Left cardiac atrium (tissue), 4 donors: ENCODE data around the gene KCNQ5. TPM values are rescaled to one million over a fixed set of nuclear protein-coding genes. Genes with fewer than 3 reads are reported as not detected.
A peak's percentile ranks its signal among the peaks of the same experiment; 100 is the strongest.

Experiments
- ATAC-seq, 2 donors: fragments of 200-7000 bp; cut with Tn5 transposase; one replicate each; pipeline ENCODE4 v1.9.1; 2020; ENCODE audit warnings: mild to moderate bottlenecking in 2 of 2, moderate library complexity in 2 of 2
- DNase-seq: peaks from one replicate; pipeline ENCODE4 v3.0.0-alpha.2; 2020
- intact Hi-C, 2 donors: fragments of 100-400 bp; cut with DNase I; formaldehyde crosslinking; loops; one replicate each; pipeline versions ENCODE4 v1.14.1 to v1.15.1; 2022 to 2023
- total RNA-seq, 2 donors: library from RNA; stranded (reverse); fragmentation: NEBNext Ultra II Directional; extraction: Animal tissue kit (Norgen Biotek cat#: 25700); gene quantifications; one replicate each; pipeline ENCODE4 v1.2.1, GENCODE V29; 2021
- donor health status: DM: no; HTN: yes; CAD: no.
- donor health status: DM: no; HTN: yes; CAD: no; lungs with severe emphysema.
- donor health status: DM: yes; HTN: yes; CAD: no.
- donor health status: Dilated cardiomyopathy.

Gene KCNQ5
- total RNA-seq, 2 donors from 2014 or later, result 0.16 to 0.44 TPM

GRCh38 chr6:73047801-73048200 is 425.9 kb downstream of the KCNQ5 start:
- intact Hi-C loops, result no loop called here
- ATAC-seq (no peak), DNase-seq (no peak)

GRCh38 chr6:73049971-73050594 is 428.2 kb downstream of the KCNQ5 start:
- no peak for DNase-seq
- no peak for ATAC-seq
- intact Hi-C loops, result no loop called here

- no peak for ATAC-seq
- no peak for DNase-seq
- intact Hi-C loops, result no loop called here
Observed at GRCh38 chr6:73050706-73051105, 428.8 kb downstream of the KCNQ5 start.

- intact Hi-C loops, result no loop called here
- no peak for DNase-seq
- no peak for ATAC-seq
Observed at GRCh38 chr6:73051147-73051546, 429.3 kb downstream of the KCNQ5 start.

GRCh38 chr6:73054958-73055357 is 433.1 kb downstream of the KCNQ5 start:
- ATAC-seq, result no peak
- intact Hi-C loops, result no loop called here
- DNase-seq, result no peak

- no peak for ATAC-seq
Observed at GRCh38 chr6:73058736-73059135, 436.9 kb downstream of the KCNQ5 start.

GRCh38 chr6:73062130-73062529 is 440.3 kb downstream of the KCNQ5 start:
- intact Hi-C loops, result no loop called here
- ATAC-seq (no peak), DNase-seq (no peak)

More at GRCh38 chr6:73058736-73059135, 436.9 kb downstream of the KCNQ5 start:
- intact Hi-C loops, result no loop called here
- DNase-seq, result no peak

- ATAC-seq (no peak), DNase-seq (no peak)
- intact Hi-C loops, result no loop called here
Observed at GRCh38 chr6:73062837-73063236, 441.0 kb downstream of the KCNQ5 start.

GRCh38 chr6:73064266-73064665 is 442.4 kb downstream of the KCNQ5 start:
- no peak for DNase-seq
- intact Hi-C loops, result no loop called here
- no peak for ATAC-seq

GRCh38 chr6:73073238-73073637 is 451.4 kb downstream of the KCNQ5 start:
- no peak for ATAC-seq
- intact Hi-C loops, result no loop called here

GRCh38 chr6:73074175-73074574 is 452.3 kb downstream of the KCNQ5 start:
- intact Hi-C loops, result no loop called here
- ATAC-seq (no peak), DNase-seq (no peak)

More at GRCh38 chr6:73073238-73073637, 451.4 kb downstream of the KCNQ5 start:
- no peak for DNase-seq

- DNase-seq, result no peak
- no peak for ATAC-seq
- intact Hi-C loops, result no loop called here
Observed at GRCh38 chr6:73076211-73076954, 454.5 kb downstream of the KCNQ5 start.

GRCh38 chr6:73078333-73078862 is 456.5 kb downstream of the KCNQ5 start:
- DNase-seq (no peak), ATAC-seq (no peak)
- intact Hi-C loops, result no loop called here

- DNase-seq (no peak), ATAC-seq (no peak)
- intact Hi-C loops, result no loop called here
Observed at GRCh38 chr6:73078908-73079610, 457.2 kb downstream of the KCNQ5 start.

- ATAC-seq (peak in 1 of 2 donors; percentile 62), DNase-seq (no peak)
Observed at GRCh38 chr6:73079611-73079955, 457.7 kb downstream of the KCNQ5 start.

GRCh38 chr6:73079978-73080377 is 458.1 kb downstream of the KCNQ5 start:
- no peak for DNase-seq
- intact Hi-C loops, result no loop called here
- no peak for ATAC-seq

More at GRCh38 chr6:73079611-73079955, 457.7 kb downstream of the KCNQ5 start:
- intact Hi-C loops, result no loop called here

- DNase-seq (no peak), ATAC-seq (no peak)
- intact Hi-C loops, result no loop called here
Observed at GRCh38 chr6:73081955-73082354, 460.1 kb downstream of the KCNQ5 start.

GRCh38 chr6:73083886-73084285 is 462.0 kb downstream of the KCNQ5 start:
- intact Hi-C loops, result no loop called here
- ATAC-seq, result no peak
- DNase-seq, result no peak

GRCh38 chr6:73085443-73085871 is 463.6 kb downstream of the KCNQ5 start:
- ATAC-seq (no peak), DNase-seq (no peak)
- intact Hi-C loops, result no loop called here

- DNase-seq, result no peak
- ATAC-seq, result no peak
- intact Hi-C loops, result no loop called here
Observed at GRCh38 chr6:73086726-73087125, 464.9 kb downstream of the KCNQ5 start.
